GM12865 (cell line): Measurements from ENCODE around the gene GUCD1.

Source experiments
- DNase-seq: peaks from one replicate; pipeline ENCODE4 v3.0.0; 2010; ENCODE audit warnings: low read depth
- H3K4me3 ChIP-seq: 2 replicates; pipeline ENCODE4 v1.5.1; 2011; ENCODE audit warnings: mild to moderate bottlenecking, low read depth, low read length, control low read depth
- CTCF ChIP-seq: IDR thresholded peaks from 2 replicates; pipeline ENCODE4 v1.5.1; 2011; ENCODE audit warnings: low read length, control low read depth, low read depth, inconsistent platforms; ENCODE audit not compliant: insufficient read depth; ENCODE audit errors: missing control alignments

The GUCD1 gene

GRCh38 chr22:24500277-24500820, 54.6 kb downstream of the GUCD1 start:
- DNase-seq: no peak
- no peak overlapping the region for H3K4me3 ChIP-seq
- no peak for TF ChIP-seq CTCF

GRCh38 chr22:24499706-24500276, 55.1 kb downstream of the GUCD1 start:
- DNase-seq: no peak
- no peak overlapping the region for H3K4me3 ChIP-seq
- no peak for TF ChIP-seq CTCF

- no peak for DNase-seq
- no peak for TF ChIP-seq CTCF
- H3K4me3 ChIP-seq: no peak overlapping the region
Observed at GRCh38 chr22:24498824-24499223, 56.1 kb downstream of the GUCD1 start.

GRCh38 chr22:24497841-24498258, 57.1 kb downstream of the GUCD1 start:
- no peak for DNase-seq
- no peak for TF ChIP-seq CTCF
- H3K4me3 ChIP-seq: no peak overlapping the region

GRCh38 chr22:24496661-24497060, 58.3 kb downstream of the GUCD1 start:
- no peak for TF ChIP-seq CTCF

GRCh38 chr22:24496234-24496633, 58.7 kb downstream of the GUCD1 start:
- TF ChIP-seq CTCF: no peak
- DNase-seq: no peak
- H3K4me3 ChIP-seq: no peak overlapping the region

More at GRCh38 chr22:24496661-24497060, 58.3 kb downstream of the GUCD1 start:
- no peak for DNase-seq
- H3K4me3 ChIP-seq: no peak overlapping the region

GRCh38 chr22:24495365-24495675, 59.6 kb downstream of the GUCD1 start:
- DNase-seq: no peak
- no peak overlapping the region for H3K4me3 ChIP-seq
- no peak for TF ChIP-seq CTCF
